Osteoblast (primary cell): ENCODE measurements around the gene PRELP. TPM values are rescaled to one million over a fixed set of nuclear protein-coding genes. Genes with fewer than 3 reads are reported as not detected.

Experiments
- DNase-seq: peaks from one replicate; pipeline ENCODE4 v3.0.0; 2011; ENCODE audit warnings: low spot score, mixed read lengths; ENCODE audit not compliant: insufficient read length; ENCODE audit errors: missing footprints
- H2AFZ ChIP-seq: 2 replicates; pipeline ENCODE4 v1.6.0; 2011; ENCODE audit warnings: mild to moderate bottlenecking, low read length
- H3K27ac ChIP-seq: 2 replicates; pipeline ENCODE4 v1.5.1; 2011; ENCODE audit warnings: mild to moderate bottlenecking, low read depth, low read length, moderate library complexity
- H3K27me3 ChIP-seq: 2 replicates; pipeline ENCODE4 v1.6.0; 2012; ENCODE audit warnings: mild to moderate bottlenecking, control low read depth, inconsistent platforms, low read length, moderate library complexity; ENCODE audit not compliant: insufficient read depth
- H3K36me3 ChIP-seq: 2 replicates; pipeline ENCODE4 v1.5.1; 2011; ENCODE audit warnings: mild to moderate bottlenecking, low read length, control low read depth, moderate library complexity; ENCODE audit not compliant: insufficient read depth
- H3K4me1 ChIP-seq: 2 replicates; pipeline ENCODE4 v1.5.1; 2011; ENCODE audit warnings: mild to moderate bottlenecking, low read length, control low read depth, moderate library complexity; ENCODE audit not compliant: insufficient read depth
- H3K4me2 ChIP-seq: 2 replicates; pipeline ENCODE4 v1.6.0; 2011; ENCODE audit warnings: mild to moderate bottlenecking, low read length; ENCODE audit not compliant: insufficient read depth
- H3K4me3 ChIP-seq: fragments of 200-600 bp; sonication (generic); 3 replicates; pipeline ENCODE4 v1.5.1; 2012; ENCODE audit warnings: mild to moderate bottlenecking, low read length, inconsistent platforms; ENCODE audit not compliant: insufficient read depth
- H3K79me2 ChIP-seq: 2 replicates; pipeline ENCODE4 v1.6.0; 2012; ENCODE audit warnings: mild to moderate bottlenecking, low read length, control low read depth, inconsistent platforms; ENCODE audit not compliant: insufficient read depth
- H3K9me3 ChIP-seq: 2 replicates; pipeline ENCODE4 v1.5.1; 2011; ENCODE audit warnings: low read depth, low read length, control low read depth
- H4K20me1 ChIP-seq: 2 replicates; pipeline ENCODE4 v1.6.0; 2012; ENCODE audit warnings: mild to moderate bottlenecking, low read length, control low read depth; ENCODE audit not compliant: insufficient read depth
- CTCF ChIP-seq: IDR thresholded peaks from 2 replicates; pipeline ENCODE4 v1.5.1; 2011; ENCODE audit warnings: mild to moderate bottlenecking, low read depth, low read length, moderate library complexity; ENCODE audit errors: extremely low read depth
- total RNA-seq: library from RNA; depleted of rRNA; stranded (reverse); fragments of >200 nt; gene quantifications from 2 replicates; pipeline ENCODE4 v1.2.3, GENCODE V29; 2012

Gene PRELP
- total RNA-seq, 1 donor, result 0.36 TPM

GRCh38 chr1:203524152-203524551 is 48.5 kb downstream of the PRELP start:
- no peak for DNase-seq
- Histone ChIP-seq H3K27me3 (no peaks in the 10 kb centered on the region), H3K4me1 (peaks cover 35% of the 10 kb centered on the region)

GRCh38 chr1:203524824-203525223 is 49.2 kb downstream of the PRELP start:
- no peak for TF ChIP-seq CTCF
- no peak overlapping the region for H3K4me2 ChIP-seq
- H4K20me1 ChIP-seq, result no peaks in the 10 kb centered on the region
- H3K9me3 ChIP-seq, result no peaks in the 10 kb centered on the region
- peaks cover 35% of the 10 kb centered on the region for H3K4me1 ChIP-seq
- DNase-seq, result no peak
- no peaks in the 10 kb centered on the region for H3K79me2 ChIP-seq
- H3K36me3 ChIP-seq, result no peaks in the 10 kb centered on the region
- no peaks in the 10 kb centered on the region for H3K27me3 ChIP-seq
- no peak overlapping the region for H3K4me3 ChIP-seq
- H3K27ac ChIP-seq, result no peak overlapping the region
- H2AFZ ChIP-seq, result no peak overlapping the region

More at GRCh38 chr1:203524152-203524551, 48.5 kb downstream of the PRELP start:
- no peak overlapping the region for H3K4me3 ChIP-seq
- no peak for TF ChIP-seq CTCF
- H2AFZ ChIP-seq, result no peak overlapping the region
- no peaks in the 10 kb centered on the region for H3K9me3 ChIP-seq
- no peaks in the 10 kb centered on the region for H4K20me1 ChIP-seq
- H3K79me2 ChIP-seq, result no peaks in the 10 kb centered on the region
- H3K36me3 ChIP-seq, result no peaks in the 10 kb centered on the region
- H3K27ac ChIP-seq, result no peak overlapping the region
- no peak overlapping the region for H3K4me2 ChIP-seq

- no peaks in the 10 kb centered on the region for H3K36me3 ChIP-seq
- H3K4me3 ChIP-seq, result no peak overlapping the region
- TF ChIP-seq CTCF, result no peak
- H3K27ac ChIP-seq, result no peak overlapping the region
- H3K9me3 ChIP-seq, result no peaks in the 10 kb centered on the region
- no peak overlapping the region for H3K4me2 ChIP-seq
- no peaks in the 10 kb centered on the region for H4K20me1 ChIP-seq
- H2AFZ ChIP-seq, result no peak overlapping the region
- no peaks in the 10 kb centered on the region for H3K79me2 ChIP-seq
- no peaks in the 10 kb centered on the region for H3K27me3 ChIP-seq
- H3K4me1 ChIP-seq, result peaks cover 26% of the 10 kb centered on the region
- no peak for DNase-seq
Observed at GRCh38 chr1:203525685-203526084, 50.1 kb downstream of the PRELP start.

- TF ChIP-seq CTCF, result no peak
- DNase-seq, result no peak
- H4K20me1 ChIP-seq, result no peaks in the 10 kb centered on the region
- no peak overlapping the region for H3K4me3 ChIP-seq
- no peak overlapping the region for H3K4me2 ChIP-seq
- peak overlapping the region; percentile 73 for H2AFZ ChIP-seq
- H3K36me3 ChIP-seq, result no peaks in the 10 kb centered on the region
- peaks cover 22% of the 10 kb centered on the region for H3K4me1 ChIP-seq
- H3K9me3 ChIP-seq, result no peaks in the 10 kb centered on the region
- H3K79me2 ChIP-seq, result no peaks in the 10 kb centered on the region
- H3K27me3 ChIP-seq, result no peaks in the 10 kb centered on the region
- no peak overlapping the region for H3K27ac ChIP-seq
Observed at GRCh38 chr1:203526130-203526529, 50.5 kb downstream of the PRELP start.
